Adipose tissue (tissue), 3 donors: Measurements from ENCODE around the gene FILIP1. TPM values are rescaled to one million over a fixed set of nuclear protein-coding genes. Genes with fewer than 3 reads are reported as not detected.

Source experiments
- H3K27ac ChIP-seq: one replicate; pipeline ENCODE4 v1.5.1; 2013; ENCODE audit warnings: low read depth, low read length
- WGBS, 3 donors: extraction: QIAGEN DNeasy Blood & Tissue Kit; methylation state at CpG; one replicate each; pipeline ENCODE4 v1.1.7; 2013; 5-methylcytosine and 5-hydroxymethylcytosine counted together
- polyA plus RNA-seq, 3 donors: library from polyadenylated mRNA; stranded (reverse); fragments of 200-250 nt; gene quantifications; one replicate each; pipeline ENCODE4 v1.2.3, GENCODE V29; 2013
- donor health status: healthy with polysubstance abuse.
- donor health status: Bipolar disorder and iron deficiency.
- donor health status: healthy.

Gene FILIP1
- polyA plus RNA-seq, 3 donors = 0.81 to 7.1 (median 3.1) TPM

DNA sequence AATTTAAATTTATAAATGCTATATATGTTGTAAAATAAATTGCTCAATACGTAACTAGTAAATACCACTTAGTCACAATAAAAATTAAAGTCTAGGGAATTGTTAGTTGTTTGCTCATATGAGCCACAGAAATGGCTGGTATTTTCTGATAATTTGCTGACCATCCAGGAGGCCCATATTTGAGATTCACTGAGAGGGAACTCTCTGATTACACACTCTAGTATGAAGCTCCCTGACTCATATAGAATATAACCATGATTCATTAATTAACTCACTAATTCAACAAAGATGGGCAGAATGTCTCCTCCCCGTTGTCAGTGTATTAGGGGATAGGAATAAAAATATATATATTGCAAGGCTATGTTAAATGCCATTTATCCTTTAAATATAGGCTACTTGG, 162.4 kb downstream of the FILIP1 start:
- no peak overlapping the region for H3K27ac ChIP-seq
- 92 to 95% (median 94%) methylated on average over 2 of the region's 2 CpGs for WGBS, 3 donors

GRCh38 chr6:75329703-75330102, 163.9 kb downstream of the FILIP1 start:
- no peak overlapping the region for H3K27ac ChIP-seq
- WGBS, 3 donors = 97 to 100% (median 98%) methylated on average over 1 of the region's 1 CpG

DNA sequence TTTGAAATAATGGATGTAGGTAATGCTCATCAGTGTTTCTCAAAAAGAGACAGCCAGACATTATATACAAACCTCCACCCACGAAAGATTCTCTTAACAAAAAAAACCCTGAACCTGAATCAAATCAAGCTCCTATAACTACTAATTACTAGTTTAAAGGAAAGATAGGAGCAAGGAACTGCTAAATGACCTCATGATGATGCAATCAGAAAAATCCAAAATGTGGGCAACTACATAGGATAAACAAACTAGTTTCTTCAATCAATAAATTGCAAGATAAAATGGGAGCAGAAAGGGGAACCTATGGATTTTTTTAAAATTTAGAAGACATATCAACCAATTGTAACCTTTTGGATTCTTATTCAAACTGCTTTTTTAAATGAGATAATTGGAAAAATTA, 165.8 kb downstream of the FILIP1 start:
- 81 to 94% (median 89%) methylated on average over 1 of the region's 1 CpG for WGBS, 3 donors
- H3K27ac ChIP-seq = no peak overlapping the region

- H3K27ac ChIP-seq = no peak overlapping the region
- WGBS, 3 donors = 79 to 94% (median 84%) methylated on average over 2 of the region's 2 CpGs
Measured at GRCh38 chr6:75326557-75327258, 166.9 kb downstream of the FILIP1 start.

- WGBS, 3 donors = 47 to 83% (median 73%) methylated on average over 2 of the region's 2 CpGs
Measured at GRCh38 chr6:75318900-75319299, 174.7 kb downstream of the FILIP1 start.

DNA sequence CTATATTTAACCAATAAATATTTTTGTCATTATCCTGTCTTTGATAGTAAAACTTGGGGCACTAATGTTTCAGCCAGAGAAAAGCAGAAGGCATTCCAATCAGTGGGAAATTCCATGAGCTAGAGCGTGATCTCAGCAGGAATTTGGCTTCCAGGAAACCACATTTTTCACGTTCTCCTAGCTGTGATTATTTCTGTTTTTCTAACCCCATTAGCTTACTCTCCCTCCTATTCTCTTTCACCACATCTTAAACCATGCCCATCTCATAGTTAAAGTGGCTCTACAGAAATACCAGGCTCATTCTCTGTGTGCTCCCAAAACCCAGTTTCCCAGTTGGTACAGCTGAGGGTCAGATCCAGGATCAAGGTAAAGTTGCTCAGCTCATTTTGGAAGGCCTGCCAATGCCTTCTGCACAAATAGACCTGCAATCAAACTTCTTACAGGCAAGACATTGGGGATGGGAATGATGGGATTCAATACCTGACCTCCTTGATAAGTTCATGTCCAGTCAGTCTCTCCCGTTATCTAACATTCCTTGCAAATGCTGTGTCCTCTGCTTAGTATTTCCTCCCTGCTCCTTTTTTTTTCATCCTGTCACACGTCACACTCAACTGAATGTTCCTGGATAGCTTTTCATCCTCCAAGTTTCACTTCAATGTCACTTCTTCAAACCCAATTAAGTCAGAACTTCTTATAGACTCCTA, 175.9 kb downstream of the FILIP1 start:
- 49 to 80% (median 58%) methylated on average over 4 of the region's 4 CpGs for WGBS, 3 donors
- no peak overlapping the region for H3K27ac ChIP-seq

More at GRCh38 chr6:75318900-75319299, 174.7 kb downstream of the FILIP1 start:
- no peak overlapping the region for H3K27ac ChIP-seq

- H3K27ac ChIP-seq = no peak overlapping the region
Measured at GRCh38 chr6:75315978-75316377, 177.6 kb downstream of the FILIP1 start.

DNA sequence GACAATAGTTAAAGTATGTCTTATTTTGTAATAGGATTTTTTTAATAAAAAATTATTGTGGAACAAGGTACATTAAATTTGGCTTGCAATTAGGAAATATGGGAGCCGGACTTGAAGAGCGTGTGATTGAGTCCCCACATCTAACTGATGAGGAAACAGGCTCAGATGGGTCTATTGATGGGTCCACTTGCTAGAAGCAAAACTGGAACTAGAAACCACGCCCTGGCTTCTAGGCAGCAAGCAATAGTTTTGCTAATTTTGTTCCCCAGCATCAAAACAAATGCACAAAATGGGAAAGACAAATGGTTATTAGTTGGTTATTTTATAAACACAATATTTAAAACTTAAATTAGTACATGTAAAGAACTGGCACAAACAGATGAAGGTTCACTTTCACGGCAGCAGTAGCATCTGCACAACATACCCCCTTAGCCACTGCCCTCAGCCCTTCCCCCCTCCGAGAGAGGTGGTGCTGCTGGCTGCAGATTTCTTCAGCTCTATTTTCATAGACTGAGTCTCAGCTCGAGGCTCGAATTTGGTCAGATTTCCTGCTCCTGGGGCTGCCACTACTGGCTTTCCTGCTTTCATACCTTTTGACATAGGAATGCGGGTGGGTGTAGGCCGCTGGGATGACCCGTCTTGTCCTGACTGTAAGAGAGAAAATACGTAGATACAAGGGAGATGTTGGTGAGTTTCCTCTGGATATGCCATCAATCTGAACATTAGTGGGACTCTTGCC, 185.2 kb downstream of the FILIP1 start:
- WGBS, 3 donors = 75 to 79% (median 76%) methylated on average over 11 of the region's 11 CpGs

DNA sequence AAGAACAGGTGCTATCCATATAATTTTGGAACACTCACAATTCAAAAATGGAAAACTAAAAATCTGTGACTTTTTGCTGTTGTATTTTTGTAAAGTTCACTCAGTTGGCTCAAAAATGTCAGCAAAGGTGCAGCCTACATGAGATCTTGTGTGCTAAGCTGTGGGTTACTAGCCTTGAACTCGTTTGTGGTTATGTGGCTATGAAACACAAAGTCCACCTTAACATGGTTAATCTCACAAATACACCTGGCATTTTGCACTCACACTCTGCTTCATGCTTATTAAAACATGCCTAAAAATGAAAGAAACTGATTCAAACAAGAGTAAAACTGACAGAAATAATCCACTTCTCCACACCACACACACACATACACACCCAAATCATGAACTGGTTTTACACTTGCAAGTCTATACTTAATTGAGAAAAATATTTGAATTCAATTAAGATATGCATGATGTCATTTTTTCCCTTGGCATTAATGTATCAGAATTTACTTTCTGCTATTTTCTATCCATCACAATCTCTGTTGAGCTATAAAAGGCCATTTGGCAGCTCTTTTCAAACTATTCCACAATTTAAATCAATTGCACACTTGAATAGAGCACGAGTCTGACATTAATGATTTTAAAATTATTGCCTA, 186.1 kb downstream of the FILIP1 start:
- no peak overlapping the region for H3K27ac ChIP-seq
- 49 to 70% (median 67%) methylated on average over 2 of the region's 2 CpGs for WGBS, 3 donors

More for the DNA sequence above, 185.2 kb downstream of the FILIP1 start:
- H3K27ac ChIP-seq = no peak overlapping the region

DNA sequence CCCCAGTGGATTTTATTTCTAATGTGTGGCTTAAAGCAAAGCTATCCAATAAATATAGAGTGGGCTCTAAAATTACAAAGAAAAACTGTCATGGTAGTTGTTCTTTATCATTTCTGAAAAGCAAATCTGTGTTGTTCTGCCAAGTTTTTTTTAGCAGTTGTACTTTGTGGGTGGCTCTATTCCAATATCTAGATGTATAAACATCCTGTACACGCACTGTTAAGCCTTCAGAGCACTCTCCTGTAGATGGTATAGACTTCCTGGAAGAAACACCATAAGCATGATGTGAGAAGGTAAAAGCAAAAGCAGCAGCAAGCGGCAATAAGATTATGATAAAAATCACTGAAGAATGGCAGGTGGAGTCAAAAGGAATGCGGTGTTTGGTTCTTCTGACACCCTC, 187.5 kb downstream of the FILIP1 start:
- 65 to 71% (median 69%) methylated on average over 3 of the region's 3 CpGs for WGBS, 3 donors
- H3K27ac ChIP-seq = no peak overlapping the region

DNA sequence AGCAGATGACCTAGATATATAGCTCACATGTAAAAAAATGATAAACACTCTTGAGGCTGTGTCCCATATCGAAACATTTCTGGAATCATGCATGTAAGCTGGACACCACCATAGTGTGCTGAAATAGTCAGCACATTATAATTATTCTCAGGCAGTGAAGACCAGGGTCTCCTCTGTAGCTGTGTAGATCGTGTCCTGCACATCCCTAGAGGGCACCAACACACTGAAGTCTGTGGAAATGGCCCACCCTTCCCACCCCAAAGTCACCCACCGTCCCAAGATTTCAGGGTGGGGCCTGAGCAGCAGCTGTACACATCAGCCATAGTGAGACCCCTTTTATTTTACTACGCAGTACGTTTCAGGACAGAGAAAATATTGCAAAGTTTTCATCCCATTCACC, 188.0 kb downstream of the FILIP1 start:
- H3K27ac ChIP-seq = no peak overlapping the region
- 63 to 75% (median 66%) methylated on average over 5 of the region's 5 CpGs for WGBS, 3 donors

DNA sequence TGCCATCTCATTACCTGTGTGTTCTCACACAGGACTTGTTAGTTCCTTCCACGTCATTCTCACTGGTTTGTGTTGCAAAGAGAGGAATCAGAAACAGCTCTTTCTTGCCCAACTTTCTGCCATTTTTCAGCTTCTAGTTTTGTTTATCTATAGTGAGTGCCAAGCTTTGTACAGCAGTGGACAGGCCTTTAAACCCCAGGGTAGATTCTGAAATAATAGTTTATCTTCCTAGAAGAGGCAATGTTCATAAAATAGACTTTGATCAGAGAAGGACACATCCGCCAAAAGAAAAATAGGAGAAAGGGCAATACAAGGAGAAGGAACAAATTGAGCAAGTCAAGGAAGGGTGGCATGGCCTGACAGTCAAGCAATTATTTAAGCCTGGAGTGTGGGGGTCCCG, 191.3 kb downstream of the FILIP1 start:
- no peak overlapping the region for H3K27ac ChIP-seq
- WGBS, 3 donors = 79 to 92% (median 83%) methylated on average over 3 of the region's 3 CpGs

GRCh38 chr6:75301537-75301936, 192.1 kb downstream of the FILIP1 start:
- no peak overlapping the region for H3K27ac ChIP-seq

- H3K27ac ChIP-seq = no peak overlapping the region
- 92 to 98% (median 92%) methylated on average over 2 of the region's 2 CpGs for WGBS, 3 donors
Measured at GRCh38 chr6:75301088-75301487, 192.5 kb downstream of the FILIP1 start.

GRCh38 chr6:75300531-75300855, 193.1 kb downstream of the FILIP1 start:
- 7 to 78% (median 29%) methylated on average over 1 of the region's 1 CpG for WGBS, 3 donors
- no peak overlapping the region for H3K27ac ChIP-seq

DNA sequence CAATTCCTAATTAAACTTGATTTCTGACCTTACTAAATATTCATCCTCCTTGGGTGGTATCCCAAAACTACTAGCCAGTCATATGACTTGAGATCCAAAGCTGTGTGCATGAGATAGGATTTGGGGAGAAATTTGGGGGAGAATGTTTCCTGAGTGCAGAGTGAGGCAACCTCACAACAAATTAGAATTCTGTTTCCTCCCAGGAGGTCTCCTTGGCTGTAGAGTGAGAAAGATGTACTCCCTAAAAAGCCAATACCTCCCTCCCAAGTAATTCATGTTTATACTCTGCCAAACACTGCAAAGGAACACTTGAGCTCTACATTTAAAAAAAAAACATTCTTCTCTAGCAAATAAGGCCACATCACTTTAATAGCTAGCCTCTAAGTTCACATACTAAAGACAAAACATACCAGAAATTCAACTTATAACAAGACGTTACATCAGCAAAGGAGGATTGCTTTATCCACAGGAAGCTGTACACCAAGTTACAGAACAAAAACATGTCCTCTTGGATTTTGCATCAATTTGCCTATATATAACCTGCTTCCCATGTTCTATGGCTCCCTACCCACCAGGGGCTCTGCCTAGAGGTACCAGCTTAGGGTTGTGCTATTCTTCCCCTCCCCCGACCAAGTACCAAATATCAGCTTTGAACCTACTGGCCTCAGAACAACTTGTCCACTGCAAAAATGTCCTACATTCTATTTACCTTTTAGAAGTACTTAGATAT, 193.6 kb downstream of the FILIP1 start:
- 48 to 72% (median 56%) methylated on average over 2 of the region's 2 CpGs for WGBS, 3 donors
- no peak overlapping the region for H3K27ac ChIP-seq

- H3K27ac ChIP-seq = no peak overlapping the region
- WGBS, 3 donors = 4 to 18% (median 13%) methylated on average over 3 of the region's 3 CpGs
Measured at GRCh38 chr6:75296811-75297779, 196.5 kb downstream of the FILIP1 start.
